Measurements from ENCODE around the gene ABCG1. TPM values are rescaled to one million over a fixed set of nuclear protein-coding genes. Genes with fewer than 3 reads are reported as not detected.

The ABCG1 gene
- total and polyA plus RNA-seq, 4 donors = 11.5 to 65.0 (median 35.0) TPM

- no peaks in the 10 kb centered on the region for H3K27me3 ChIP-seq (ENCODE audit: control insufficient read depth in 3 of 3, insufficient read depth in 3 of 3, low read length in 2 of 3)
- no peak overlapping the region for H3K27ac ChIP-seq (ENCODE audit: low read depth in 1 of 2, low read length in 1 of 2)
- H3K36me3 ChIP-seq (ENCODE audit: control insufficient read depth in 4 of 4, insufficient read depth in 4 of 4, low read length in 4 of 4) = no peaks in the 10 kb centered on the region
- H3K9ac ChIP-seq (ENCODE audit: insufficient read depth in 1 of 2, low read length in 2 of 2) = no peak overlapping the region
- TF ChIP-seq CTCF (IDR thresholded peaks at IDR 0.05; ENCODE audit: control extremely low read depth, extremely low read depth) = no peak
- peaks cover 0 to 9% (median 1%) of the 10 kb centered on the region in 5 donors for H3K4me1 ChIP-seq (ENCODE audit: control insufficient read depth in 5 of 5, insufficient read depth in 5 of 5, low read length in 5 of 5)
- WGBS, 2 donors = 50 to 69% methylated on average over 17 of the region's 17 CpGs
- DNase-seq (no peak), ATAC-seq (ENCODE audit: insufficient read depth, low FRiP score) (no peak)
- no peak overlapping the region for H3K4me3 ChIP-seq
- no peaks in the 10 kb centered on the region for H3K9me3 ChIP-seq (ENCODE audit: control insufficient read depth in 4 of 4, insufficient read depth in 3 of 4, low read length in 3 of 4)
Measured at GRCh38 chr21:42306366-42307035, 87.6 kb downstream of the ABCG1 start.

GRCh38 chr21:42307106-42307505, 88.2 kb downstream of the ABCG1 start:
- no peaks in the 10 kb centered on the region for H3K27me3 ChIP-seq (ENCODE audit: control insufficient read depth in 3 of 3, insufficient read depth in 3 of 3, low read length in 2 of 3)
- peaks cover 0 to 6% (median 0%) of the 10 kb centered on the region in 5 donors for H3K4me1 ChIP-seq (ENCODE audit: control insufficient read depth in 5 of 5, insufficient read depth in 5 of 5, low read length in 5 of 5)
- H3K9ac ChIP-seq (ENCODE audit: insufficient read depth in 1 of 2, low read length in 2 of 2) = no peak overlapping the region
- H3K27ac ChIP-seq (ENCODE audit: low read depth in 1 of 2, low read length in 1 of 2) = no peak overlapping the region
- WGBS, 2 donors = 73 to 83% methylated on average over 5 of the region's 5 CpGs
- no peak for ATAC-seq (ENCODE audit: insufficient read depth, low FRiP score)
- no peak overlapping the region for H3K4me3 ChIP-seq
- no peak for TF ChIP-seq CTCF (IDR thresholded peaks at IDR 0.05; ENCODE audit: control extremely low read depth, extremely low read depth)
- no peaks in the 10 kb centered on the region for H3K9me3 ChIP-seq (ENCODE audit: control insufficient read depth in 4 of 4, insufficient read depth in 3 of 4, low read length in 3 of 4)
- no peak for DNase-seq
- no peaks in the 10 kb centered on the region for H3K36me3 ChIP-seq (ENCODE audit: control insufficient read depth in 4 of 4, insufficient read depth in 4 of 4, low read length in 4 of 4)

GRCh38 chr21:42308161-42308913, 89.4 kb downstream of the ABCG1 start:
- ATAC-seq (ENCODE audit: insufficient read depth, low FRiP score) = no peak
- H3K27me3 ChIP-seq (ENCODE audit: control insufficient read depth in 3 of 3, insufficient read depth in 3 of 3, low read length in 2 of 3) = no peaks in the 10 kb centered on the region
- DNase-seq = no peak
- H3K9me3 ChIP-seq (ENCODE audit: control insufficient read depth in 4 of 4, insufficient read depth in 3 of 4, low read length in 3 of 4) = no peaks in the 10 kb centered on the region
- no peak overlapping the region for H3K9ac ChIP-seq (ENCODE audit: insufficient read depth in 1 of 2, low read length in 2 of 2)
- WGBS, 2 donors = 59 to 80% methylated on average over 17 of the region's 17 CpGs
- no peak overlapping the region for H3K27ac ChIP-seq (ENCODE audit: low read depth in 1 of 2, low read length in 1 of 2)
- no peaks in the 10 kb centered on the region for H3K36me3 ChIP-seq (ENCODE audit: control insufficient read depth in 4 of 4, insufficient read depth in 4 of 4, low read length in 4 of 4)
- peaks cover 0 to 8% (median 0%) of the 10 kb centered on the region in 5 donors for H3K4me1 ChIP-seq (ENCODE audit: control insufficient read depth in 5 of 5, insufficient read depth in 5 of 5, low read length in 5 of 5)
- no peak for TF ChIP-seq CTCF (IDR thresholded peaks at IDR 0.05; ENCODE audit: control extremely low read depth, extremely low read depth)
- H3K4me3 ChIP-seq = no peak overlapping the region
